ENCODE measurements around the gene GEMIN4.
"Not testable (repeated sequence)": the region's sequence is repeated elsewhere in the genome, so short reads cannot be mapped to it uniquely, and the experiment has no call there.

DNA sequence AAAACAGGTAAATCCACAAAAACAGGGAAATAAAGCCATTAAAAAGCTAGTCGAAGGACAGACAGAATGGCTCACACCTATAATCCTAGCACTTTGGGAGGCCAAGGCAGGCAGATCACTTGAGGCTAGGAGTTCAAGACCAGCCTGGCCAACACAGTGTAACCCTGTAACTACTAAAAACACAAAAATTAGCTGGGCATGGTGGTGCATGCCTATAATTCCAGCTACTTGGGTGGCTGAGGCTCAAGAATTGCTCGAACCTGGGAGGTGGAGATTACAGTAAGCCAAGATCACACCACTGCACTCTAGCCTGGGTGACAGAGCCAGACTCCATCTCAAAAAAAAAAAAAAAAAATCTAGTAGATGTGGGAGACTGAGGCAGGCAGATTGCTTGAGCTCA is 54.0 kb downstream of the GEMIN4 start:
- TF ChIP-seq, protein P1, sequence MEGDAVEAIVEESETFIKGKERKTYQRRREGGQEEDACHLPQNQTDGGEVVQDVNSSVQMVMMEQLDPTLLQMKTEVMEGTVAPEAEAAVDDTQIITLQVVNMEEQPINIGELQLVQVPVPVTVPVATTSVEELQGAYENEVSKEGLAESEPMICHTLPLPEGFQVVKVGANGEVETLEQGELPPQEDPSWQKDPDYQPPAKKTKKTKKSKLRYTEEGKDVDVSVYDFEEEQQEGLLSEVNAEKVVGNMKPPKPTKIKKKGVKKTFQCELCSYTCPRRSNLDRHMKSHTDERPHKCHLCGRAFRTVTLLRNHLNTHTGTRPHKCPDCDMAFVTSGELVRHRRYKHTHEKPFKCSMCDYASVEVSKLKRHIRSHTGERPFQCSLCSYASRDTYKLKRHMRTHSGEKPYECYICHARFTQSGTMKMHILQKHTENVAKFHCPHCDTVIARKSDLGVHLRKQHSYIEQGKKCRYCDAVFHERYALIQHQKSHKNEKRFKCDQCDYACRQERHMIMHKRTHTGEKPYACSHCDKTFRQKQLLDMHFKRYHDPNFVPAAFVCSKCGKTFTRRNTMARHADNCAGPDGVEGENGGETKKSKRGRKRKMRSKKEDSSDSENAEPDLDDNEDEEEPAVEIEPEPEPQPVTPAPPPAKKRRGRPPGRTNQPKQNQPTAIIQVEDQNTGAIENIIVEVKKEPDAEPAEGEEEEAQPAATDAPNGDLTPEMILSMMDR (IDR thresholded peaks at IDR 0.05; ENCODE audit: borderline replicate concordance, extremely low read depth, low read length, poor library complexity, severe bottlenecking), result not testable (repeated sequence)
- TF ChIP-seq EZH2 (IDR thresholded peaks at IDR 0.05; ENCODE audit: borderline replicate concordance, low read depth, low read length, severe bottlenecking), result not testable (repeated sequence)
